Endodermal cell (in vitro differentiated cells): ENCODE data around the gene GAS7. TPM values are rescaled to one million over a fixed set of nuclear protein-coding genes. Genes with fewer than 3 reads are reported as not detected.

Experiments used
- DNase-seq: peaks from one replicate; pipeline ENCODE4 v3.0.0-alpha.2; 2017
- H3K27ac ChIP-seq: 2 replicates; pipeline ENCODE4 v1.5.1; 2013; ENCODE audit warnings: mild to moderate bottlenecking, low read depth, low read length, moderate library complexity
- H3K27me3 ChIP-seq: 2 replicates; pipeline ENCODE4 v1.6.1; 2013; ENCODE audit warnings: mild to moderate bottlenecking, low read length, moderate library complexity; ENCODE audit not compliant: insufficient read depth, control insufficient read depth, poor library complexity, severe bottlenecking
- H3K36me3 ChIP-seq: 2 replicates; pipeline ENCODE4 v1.7.0; 2013; ENCODE audit warnings: mild to moderate bottlenecking, low read length, moderate library complexity; ENCODE audit not compliant: control insufficient read depth, insufficient read depth
- H3K4me1 ChIP-seq: one replicate; pipeline ENCODE4 v1.7.0; 2013; ENCODE audit warnings: low read length; ENCODE audit not compliant: control insufficient read depth, insufficient read depth
- H3K4me3 ChIP-seq: 2 replicates; pipeline ENCODE4 v1.5.1; 2013; ENCODE audit warnings: mild to moderate bottlenecking, low read length, moderate library complexity
- H3K9ac ChIP-seq: 2 replicates; pipeline ENCODE4 v1.6.1; 2013; ENCODE audit warnings: mild to moderate bottlenecking, low read length, moderate library complexity; ENCODE audit not compliant: poor library complexity, severe bottlenecking; ENCODE audit errors: extremely low read depth
- H3K9me3 ChIP-seq: 2 replicates; pipeline ENCODE4 v1.6.1; 2013; ENCODE audit warnings: mild to moderate bottlenecking, low read length, moderate library complexity; ENCODE audit not compliant: control insufficient read depth
- H3K27ac Mint-ChIP-seq: 2 replicates; pipeline ENCODE4 v1.8.0; 2020; ENCODE audit warnings: mixed read lengths
- H3K27me3 Mint-ChIP-seq: 2 replicates; pipeline ENCODE4 v1.8.0; 2021; ENCODE audit warnings: mild to moderate bottlenecking, mixed read lengths; ENCODE audit not compliant: insufficient read depth
- H3K36me3 Mint-ChIP-seq: 2 replicates; pipeline ENCODE4 v1.8.0; 2020; ENCODE audit warnings: low read depth, mixed read lengths
- H3K4me1 Mint-ChIP-seq: 2 replicates; pipeline ENCODE4 v1.8.0; 2020; ENCODE audit warnings: mixed read lengths
- H3K4me3 Mint-ChIP-seq: 2 replicates; pipeline ENCODE4 v1.8.0; 2020; ENCODE audit warnings: mild to moderate bottlenecking, moderate library complexity, mixed read lengths
- H3K9me3 Mint-ChIP-seq: 2 replicates; pipeline ENCODE4 v1.8.0; 2020; ENCODE audit warnings: mild to moderate bottlenecking, mixed read lengths
- WGBS, 2 experiments: methylation state at CpG; one replicate each; pipeline versions ENCODE4 v1.1.5 to v1.1.7; 2013; ENCODE audit warnings: missing lambda C conversion rate in 2 of 2, mixed read lengths in 1 of 2; ENCODE audit not compliant: insufficient coverage in 1 of 2, insufficient read length in 1 of 2; 5-methylcytosine and 5-hydroxymethylcytosine counted together
- total RNA-seq, 2 donors: library from RNA; stranded (reverse); fragmentation: NEBNext Ultra II Directional in 1 of 2; extraction: Animal tissue kit (Norgen Biotek cat#: 25700) in 1 of 2; gene quantifications; 2 replicates in 1 of 2; 3 replicates in 1 of 2; pipeline ENCODE4 v1.2.1, GENCODE V29; 2021
- TF ChIP-seq, protein P1 (sequence below): fragments of 200-600 bp; sonication (generic); conservative IDR thresholded peaks from 2 replicates; pipeline ENCODE4 v1.5.0; 2021; ENCODE audit warnings: antibody characterized with exemption, mild to moderate bottlenecking

The GAS7 gene
- total RNA-seq, 2 donors from 2014 or later = 8.6 to 14.7 TPM

DNA sequence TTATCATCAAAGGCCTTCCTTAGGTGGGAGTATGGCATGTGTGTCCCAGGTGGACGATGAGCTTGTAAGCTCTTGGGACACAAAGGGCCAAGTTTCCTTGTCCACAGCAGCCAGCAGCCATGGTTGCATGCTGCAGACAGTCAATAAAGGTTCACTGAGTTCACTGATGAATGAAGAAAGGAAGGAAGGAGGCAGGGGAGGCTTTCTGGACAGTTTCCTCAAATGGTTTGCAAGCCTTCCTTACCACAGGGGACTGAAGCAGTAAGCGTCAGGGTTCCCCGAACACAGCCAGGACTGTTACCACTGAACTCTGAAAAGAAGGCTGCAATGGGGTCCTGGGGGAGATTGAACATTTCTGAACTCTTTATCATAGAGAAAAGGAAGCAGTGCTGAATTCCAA, 111.1 kb downstream of the GAS7 start:
- H3K4me3 Mint-ChIP-seq = no peak overlapping the region
- DNase-seq = peak; percentile 46
- H3K36me3 Mint-ChIP-seq = peaks cover 3% of the 10 kb centered on the region
- no peaks in the 10 kb centered on the region for H3K36me3 ChIP-seq
- H3K9me3 ChIP-seq = peaks cover 3% of the 10 kb centered on the region
- no peak overlapping the region for H3K4me3 ChIP-seq
- H3K27ac Mint-ChIP-seq = no peak overlapping the region
- H3K9ac ChIP-seq = no peak overlapping the region
- no peaks in the 10 kb centered on the region for H3K27me3 Mint-ChIP-seq
- no peak overlapping the region for H3K27ac ChIP-seq
- peaks cover 8% of the 10 kb centered on the region for H3K4me1 Mint-ChIP-seq
- 93 to 100% methylated on average over 2 to 3 of the region's 3 CpGs for WGBS, 2 experiments
- no peaks in the 10 kb centered on the region for H3K27me3 ChIP-seq
- peaks cover 15% of the 10 kb centered on the region for H3K9me3 Mint-ChIP-seq
- H3K4me1 ChIP-seq = no peaks in the 10 kb centered on the region
- TF ChIP-seq, protein P1, sequence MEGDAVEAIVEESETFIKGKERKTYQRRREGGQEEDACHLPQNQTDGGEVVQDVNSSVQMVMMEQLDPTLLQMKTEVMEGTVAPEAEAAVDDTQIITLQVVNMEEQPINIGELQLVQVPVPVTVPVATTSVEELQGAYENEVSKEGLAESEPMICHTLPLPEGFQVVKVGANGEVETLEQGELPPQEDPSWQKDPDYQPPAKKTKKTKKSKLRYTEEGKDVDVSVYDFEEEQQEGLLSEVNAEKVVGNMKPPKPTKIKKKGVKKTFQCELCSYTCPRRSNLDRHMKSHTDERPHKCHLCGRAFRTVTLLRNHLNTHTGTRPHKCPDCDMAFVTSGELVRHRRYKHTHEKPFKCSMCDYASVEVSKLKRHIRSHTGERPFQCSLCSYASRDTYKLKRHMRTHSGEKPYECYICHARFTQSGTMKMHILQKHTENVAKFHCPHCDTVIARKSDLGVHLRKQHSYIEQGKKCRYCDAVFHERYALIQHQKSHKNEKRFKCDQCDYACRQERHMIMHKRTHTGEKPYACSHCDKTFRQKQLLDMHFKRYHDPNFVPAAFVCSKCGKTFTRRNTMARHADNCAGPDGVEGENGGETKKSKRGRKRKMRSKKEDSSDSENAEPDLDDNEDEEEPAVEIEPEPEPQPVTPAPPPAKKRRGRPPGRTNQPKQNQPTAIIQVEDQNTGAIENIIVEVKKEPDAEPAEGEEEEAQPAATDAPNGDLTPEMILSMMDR = no peak

DNA sequence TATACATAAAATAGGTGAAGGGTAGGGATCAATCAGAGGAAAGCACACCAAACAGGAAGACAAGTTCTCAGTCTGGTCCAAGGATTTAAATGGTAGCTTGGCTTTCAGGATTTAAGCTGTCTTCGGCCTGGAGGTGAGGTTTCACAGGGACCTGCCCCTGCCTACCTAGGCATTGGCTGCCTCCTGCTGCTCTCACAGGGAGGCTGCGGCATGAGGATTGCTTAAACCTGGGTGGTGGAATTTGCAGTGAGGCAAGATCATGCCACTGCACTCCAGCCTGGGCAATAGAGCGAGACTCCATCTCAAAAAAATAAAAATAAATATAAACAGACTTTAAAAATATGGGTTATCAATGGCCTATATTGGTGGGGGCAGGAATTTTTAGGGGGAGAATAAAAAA, 114.5 kb downstream of the GAS7 start:
- H3K36me3 Mint-ChIP-seq = peaks cover 3% of the 10 kb centered on the region
- WGBS, 2 experiments = 83 to 93% methylated on average over 1 to 2 of the region's 3 CpGs

DNA sequence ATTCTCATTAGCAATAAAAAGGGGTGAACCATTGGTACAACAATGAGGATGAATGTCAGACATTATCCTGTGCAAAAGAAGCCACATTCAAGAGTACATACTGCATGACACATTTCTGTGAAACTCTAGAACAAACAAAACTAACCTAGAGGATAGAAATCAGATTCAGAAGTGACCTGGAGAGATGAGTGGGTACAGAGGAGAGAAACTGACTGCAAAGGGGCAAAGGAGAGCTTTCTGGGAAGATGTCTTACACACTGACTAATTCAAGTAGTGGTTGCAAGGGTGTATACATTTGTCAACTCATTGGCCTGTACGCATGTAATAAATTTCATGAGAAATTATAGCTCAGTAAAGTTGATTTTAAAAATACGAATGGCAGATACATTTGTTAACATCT, 115.6 kb downstream of the GAS7 start:
- H3K9me3 Mint-ChIP-seq = peaks cover 26% of the 10 kb centered on the region
- H3K36me3 ChIP-seq = no peaks in the 10 kb centered on the region
- no peaks in the 10 kb centered on the region for H3K27me3 Mint-ChIP-seq
- 93% methylated on average over 1 of the region's 2 CpGs; no CpG with 5 or more reads in 1 of the 2 experiments for WGBS, 2 experiments
- TF ChIP-seq, protein P1 = no peak
- no peak for DNase-seq
- peaks cover 11% of the 10 kb centered on the region for H3K4me1 Mint-ChIP-seq
- no peak overlapping the region for H3K27ac Mint-ChIP-seq
- H3K4me3 ChIP-seq = no peak overlapping the region
- H3K9ac ChIP-seq = no peak overlapping the region
- H3K4me3 Mint-ChIP-seq = no peak overlapping the region
- no peaks in the 10 kb centered on the region for H3K4me1 ChIP-seq
- no peaks in the 10 kb centered on the region for H3K27me3 ChIP-seq
- peaks cover 3% of the 10 kb centered on the region for H3K36me3 Mint-ChIP-seq
- H3K9me3 ChIP-seq = peaks cover 8% of the 10 kb centered on the region
- H3K27ac ChIP-seq = no peak overlapping the region

More for the DNA sequence above, 114.5 kb downstream of the GAS7 start:
- no peak overlapping the region for H3K9ac ChIP-seq
- no peak overlapping the region for H3K4me3 Mint-ChIP-seq
- DNase-seq = no peak
- no peak overlapping the region for H3K27ac Mint-ChIP-seq
- no peaks in the 10 kb centered on the region for H3K4me1 ChIP-seq
- H3K27me3 Mint-ChIP-seq = no peaks in the 10 kb centered on the region
- no peak overlapping the region for H3K27ac ChIP-seq
- H3K4me3 ChIP-seq = no peak overlapping the region
- peaks cover 25% of the 10 kb centered on the region for H3K9me3 Mint-ChIP-seq
- no peaks in the 10 kb centered on the region for H3K27me3 ChIP-seq
- H3K36me3 ChIP-seq = no peaks in the 10 kb centered on the region
- TF ChIP-seq, protein P1 = no peak
- H3K9me3 ChIP-seq = peaks cover 3% of the 10 kb centered on the region
- H3K4me1 Mint-ChIP-seq = peaks cover 11% of the 10 kb centered on the region
